Measurements from ENCODE around the gene RAB6B.

RAB6B gene

DNA sequence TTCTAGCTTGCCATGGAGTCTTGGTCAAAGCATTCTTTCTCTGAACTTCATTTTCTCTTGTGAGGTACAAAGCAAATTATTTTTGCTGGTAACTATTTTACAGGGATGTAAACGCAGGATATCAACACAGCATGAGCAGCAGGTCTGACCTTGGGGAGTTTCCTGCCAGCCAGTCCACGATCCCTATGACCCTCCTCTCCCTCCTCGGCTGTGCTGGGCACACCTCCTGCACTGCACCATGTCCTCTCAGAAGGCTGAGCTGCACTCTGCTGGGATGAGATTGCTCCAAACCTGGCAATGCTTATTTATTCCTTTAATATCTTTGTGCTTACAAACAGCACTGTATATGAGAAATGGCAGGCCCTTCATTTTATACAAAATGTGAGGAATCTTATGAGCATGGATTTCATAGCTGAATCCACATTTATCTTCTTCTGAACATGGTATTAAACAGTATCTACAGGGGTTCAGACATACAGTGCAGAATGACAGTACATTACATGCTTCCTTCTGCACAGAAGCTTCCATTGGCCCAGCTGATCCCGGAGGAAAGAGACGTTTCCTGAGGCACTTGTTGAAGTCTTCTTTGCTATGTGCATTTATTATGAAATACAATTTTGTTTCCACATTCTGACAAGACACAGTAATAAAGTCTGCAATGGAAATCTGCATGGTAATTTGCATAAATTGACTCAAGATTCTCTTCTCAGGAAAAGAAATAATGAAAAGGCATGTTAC lies 41.2 kb downstream of the RAB6B start:
- no peak for DNase-seq

DNA sequence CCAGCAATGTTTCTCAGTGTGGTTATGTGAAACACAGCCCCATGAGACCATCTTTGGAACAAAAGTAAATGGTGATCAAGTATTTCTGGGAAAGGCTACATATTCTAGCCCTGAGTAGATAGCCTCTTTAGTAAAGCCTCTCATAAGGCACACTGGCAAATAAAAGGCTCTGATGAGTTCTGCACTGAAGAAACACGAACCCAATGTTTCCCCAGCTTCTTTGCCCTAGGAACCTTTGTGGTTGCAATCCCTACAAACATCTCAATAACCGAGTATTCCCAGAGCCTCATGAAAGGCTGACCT lies 41.8 kb downstream of the RAB6B start:
- DNase-seq: no peak

DNA sequence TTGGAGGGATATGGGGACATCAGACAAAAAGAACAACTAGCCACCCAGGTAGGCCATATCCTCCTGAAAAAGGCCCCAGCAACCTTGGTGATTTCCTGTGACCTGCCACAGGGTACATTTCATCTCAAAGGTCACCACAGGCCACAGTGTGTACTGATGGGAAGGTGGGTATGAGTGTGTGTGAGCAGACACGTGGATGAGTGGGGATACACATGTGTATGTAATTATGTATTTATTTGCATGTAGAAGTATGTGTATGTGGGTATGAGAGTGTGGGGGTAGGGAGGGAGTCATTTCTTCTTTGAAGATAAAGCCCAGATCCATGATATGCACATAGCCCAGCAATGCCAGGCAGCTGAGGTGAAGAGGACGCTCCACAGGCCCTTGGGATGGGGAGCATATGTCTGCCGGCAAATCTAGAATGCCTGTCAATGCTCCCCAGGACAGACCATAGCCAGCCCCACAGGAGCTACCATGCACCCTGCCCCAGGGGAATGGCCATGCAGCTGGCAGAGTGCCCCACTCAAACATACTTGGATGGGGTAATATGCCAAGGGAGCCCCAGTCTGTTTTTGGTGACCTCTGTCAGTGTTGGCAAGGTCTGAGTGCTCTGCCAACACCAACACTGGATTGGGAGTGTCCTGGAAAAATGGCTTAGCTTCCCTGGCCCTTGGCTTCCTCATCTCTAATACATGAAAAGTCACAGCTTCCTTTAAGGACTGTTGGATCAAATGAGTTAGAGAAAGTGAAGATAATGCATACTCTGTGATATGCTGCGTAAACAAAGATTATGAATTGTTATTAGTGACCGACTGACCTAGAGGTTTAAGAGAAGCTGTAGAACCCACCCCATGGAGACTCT lies 42.4 kb downstream of the RAB6B start:
- DNase-seq: no peak

DNA sequence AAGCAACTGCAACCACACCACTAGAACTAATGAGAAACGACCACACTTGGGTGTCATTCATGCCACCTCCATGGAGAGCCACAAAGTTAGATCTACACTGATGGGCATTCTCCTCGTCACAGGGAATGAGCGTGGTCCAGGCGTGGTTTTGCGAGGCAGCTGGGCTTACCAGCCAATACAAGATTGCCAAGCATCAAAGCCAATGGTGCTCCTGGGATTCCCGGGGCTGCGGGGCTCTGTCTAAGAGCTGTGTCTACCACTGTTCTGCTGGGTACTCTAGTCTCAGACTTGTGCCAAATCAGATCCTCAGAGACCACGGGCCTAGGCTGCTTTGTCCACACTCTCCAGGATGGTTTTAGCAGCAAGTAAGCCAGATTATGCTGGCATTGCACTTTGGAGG lies 43.8 kb downstream of the RAB6B start:
- DNase-seq: no peak

DNA sequence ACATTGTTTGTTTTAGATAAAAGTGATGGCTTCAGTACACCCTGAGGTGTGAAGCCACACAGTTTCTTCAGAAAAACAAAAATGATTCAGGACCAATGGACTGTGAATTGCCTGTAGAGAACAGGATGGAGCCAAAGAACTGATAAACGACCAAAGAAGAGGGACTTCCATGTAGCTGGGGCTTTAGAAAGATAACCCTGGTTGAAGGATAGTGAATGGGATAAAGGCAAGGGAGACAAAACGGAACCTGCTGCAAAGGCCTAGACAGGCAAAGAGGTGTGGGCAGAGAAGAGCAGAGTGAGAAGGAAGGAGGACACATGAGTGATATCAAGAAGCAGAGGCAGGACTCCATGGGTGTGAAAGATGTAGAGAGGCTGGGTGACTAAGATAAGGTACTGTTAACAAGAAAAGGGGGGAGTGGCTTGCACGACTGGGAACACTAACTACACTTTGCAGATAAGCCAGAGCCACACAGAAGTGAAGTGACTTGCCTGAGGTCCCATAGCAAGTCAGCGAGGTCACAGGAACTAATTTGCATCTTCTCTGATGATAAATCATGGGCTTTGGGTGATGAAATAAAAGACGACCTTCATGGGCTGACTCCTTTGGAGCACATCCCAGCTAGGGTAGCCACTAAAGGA lies 44.3 kb downstream of the RAB6B start:
- DNase-seq: no peak

DNA sequence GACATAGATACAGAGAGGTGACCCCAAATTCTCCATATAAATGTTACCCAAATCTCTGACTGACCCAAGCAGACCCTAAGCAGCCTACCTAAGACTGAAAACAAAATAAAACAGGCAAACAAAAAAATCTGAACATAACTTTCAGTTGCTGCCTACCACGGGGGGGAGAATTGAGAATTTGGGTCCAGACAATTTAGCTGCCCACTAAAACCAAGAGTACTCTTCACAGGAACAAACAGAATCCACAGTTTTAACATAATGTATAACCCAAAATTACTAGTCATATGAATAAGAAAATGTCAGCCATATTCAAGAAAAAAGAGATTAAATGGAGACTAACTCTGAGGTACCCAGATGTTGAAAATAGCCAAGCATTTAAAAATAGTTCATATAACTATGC lies 45.6 kb downstream of the RAB6B start:
- DNase-seq: no peak

DNA sequence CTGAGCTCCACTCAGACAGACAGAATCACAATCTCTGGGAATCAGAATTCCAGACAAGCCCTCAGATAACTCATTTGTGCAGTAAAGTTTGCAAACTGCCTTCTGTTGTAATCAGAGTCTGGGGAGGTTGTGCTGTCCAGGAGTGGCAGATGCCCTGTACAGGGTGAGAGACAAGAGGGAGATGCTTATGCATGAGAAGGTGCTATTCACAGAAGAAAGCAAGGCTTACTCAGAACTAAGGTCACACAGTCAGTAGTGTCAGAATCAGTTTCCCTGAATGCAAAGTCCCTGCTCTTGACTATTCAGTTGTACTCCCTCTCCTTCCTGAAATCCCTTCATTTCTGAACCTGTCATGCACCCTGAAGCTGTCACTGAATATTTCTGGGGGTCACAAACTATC lies 46.3 kb downstream of the RAB6B start:
- no peak for DNase-seq

DNA sequence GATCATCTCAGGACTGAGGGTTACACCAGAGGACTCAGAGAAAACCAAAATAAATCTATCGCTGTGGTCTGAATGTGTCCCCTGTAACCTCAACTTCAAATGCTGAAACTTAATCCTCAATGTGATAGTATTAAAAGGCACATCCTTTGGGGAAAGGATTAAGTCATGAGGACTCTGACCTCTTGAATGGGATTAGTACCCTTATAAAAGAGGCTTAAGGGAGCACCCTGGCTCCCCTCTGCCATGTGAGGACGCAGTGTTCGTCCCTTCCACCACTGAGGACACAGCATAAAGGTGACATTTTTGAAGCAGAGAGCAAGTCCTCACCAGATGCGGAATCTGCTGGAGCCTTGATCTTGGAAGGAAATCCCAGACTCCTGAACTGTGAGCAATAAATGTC lies 50.6 kb downstream of the RAB6B start:
- no peak for DNase-seq

DNA sequence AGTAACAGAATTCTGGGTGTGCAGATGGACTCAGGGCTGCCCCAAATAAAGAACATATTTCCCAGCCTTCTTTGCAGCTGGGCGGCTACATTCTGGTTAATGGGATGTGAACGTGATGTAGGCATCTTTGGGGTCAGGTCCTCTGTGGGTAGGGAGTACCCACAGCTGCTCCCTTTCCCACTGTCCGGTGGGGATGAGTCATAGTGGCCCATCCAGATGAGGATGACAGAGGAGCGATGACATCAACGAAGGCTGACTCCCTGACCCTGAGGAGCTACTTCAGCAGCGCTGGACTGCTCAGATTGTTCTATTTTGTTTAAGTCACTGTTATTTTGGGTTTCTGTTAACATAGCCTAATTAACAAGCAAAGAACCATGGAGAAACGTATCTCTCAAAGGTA lies 52.0 kb downstream of the RAB6B start:
- no peak for DNase-seq

DNA sequence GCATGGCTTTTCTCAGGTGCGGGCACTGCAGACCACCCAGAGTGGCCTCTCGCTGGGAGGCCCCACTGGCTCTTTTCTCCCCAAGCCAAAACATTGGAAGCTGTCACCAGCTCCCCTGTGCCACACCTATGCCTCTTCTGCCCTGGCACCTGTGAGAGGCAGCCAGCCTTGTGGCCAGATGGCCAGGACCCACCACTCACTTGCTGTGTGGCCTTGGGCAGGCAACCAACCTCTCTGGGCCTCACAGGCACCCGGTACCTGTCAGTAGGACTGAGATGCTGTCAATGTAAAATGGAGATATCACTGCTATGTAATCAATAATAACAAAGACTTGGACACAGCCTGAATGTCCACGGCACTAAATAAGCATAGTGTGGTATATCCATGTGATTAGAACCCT lies 53.5 kb downstream of the RAB6B start:
- DNase-seq: no peak

DNA sequence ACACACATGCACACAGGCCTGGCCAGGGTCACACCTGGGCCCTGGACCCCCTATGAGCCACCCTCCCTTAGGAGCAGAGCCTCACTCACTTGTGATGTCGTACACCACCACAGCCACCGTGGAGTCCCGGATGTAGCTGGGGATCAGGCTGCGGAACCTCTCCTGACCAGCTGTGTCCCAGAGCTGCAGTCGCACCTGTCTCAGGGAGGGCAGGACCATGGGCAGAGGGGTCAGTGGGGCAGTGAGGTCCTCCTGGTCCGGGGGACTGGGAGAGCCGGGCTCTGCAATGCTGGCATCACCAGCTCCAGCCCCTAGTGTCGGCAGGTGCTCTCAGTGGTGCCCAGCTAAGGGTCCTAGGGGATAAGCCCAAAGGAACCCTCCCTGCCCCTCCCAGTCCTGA lies 54.5 kb downstream of the RAB6B start:
- no peak for DNase-seq

DNA sequence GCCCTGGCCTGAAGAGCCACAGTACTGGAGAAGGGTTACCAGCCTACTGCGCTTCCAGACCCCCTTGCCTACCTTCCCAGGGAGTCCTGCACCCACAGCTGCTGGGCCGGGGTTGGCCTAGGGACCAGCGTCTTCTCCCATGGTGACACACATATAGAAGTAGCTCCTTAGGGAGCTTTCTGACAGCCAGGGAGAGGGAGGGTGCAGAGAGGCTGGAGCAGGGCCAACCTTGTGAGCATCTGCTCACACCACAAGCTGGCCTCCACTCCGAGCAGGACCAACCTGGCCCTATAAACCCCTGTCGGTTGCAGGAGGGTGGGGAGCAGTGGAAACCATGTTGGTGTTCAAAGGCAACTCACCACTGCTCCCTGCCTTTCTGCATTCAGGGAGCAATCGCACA lies 54.9 kb downstream of the RAB6B start:
- DNase-seq: no peak

DNA sequence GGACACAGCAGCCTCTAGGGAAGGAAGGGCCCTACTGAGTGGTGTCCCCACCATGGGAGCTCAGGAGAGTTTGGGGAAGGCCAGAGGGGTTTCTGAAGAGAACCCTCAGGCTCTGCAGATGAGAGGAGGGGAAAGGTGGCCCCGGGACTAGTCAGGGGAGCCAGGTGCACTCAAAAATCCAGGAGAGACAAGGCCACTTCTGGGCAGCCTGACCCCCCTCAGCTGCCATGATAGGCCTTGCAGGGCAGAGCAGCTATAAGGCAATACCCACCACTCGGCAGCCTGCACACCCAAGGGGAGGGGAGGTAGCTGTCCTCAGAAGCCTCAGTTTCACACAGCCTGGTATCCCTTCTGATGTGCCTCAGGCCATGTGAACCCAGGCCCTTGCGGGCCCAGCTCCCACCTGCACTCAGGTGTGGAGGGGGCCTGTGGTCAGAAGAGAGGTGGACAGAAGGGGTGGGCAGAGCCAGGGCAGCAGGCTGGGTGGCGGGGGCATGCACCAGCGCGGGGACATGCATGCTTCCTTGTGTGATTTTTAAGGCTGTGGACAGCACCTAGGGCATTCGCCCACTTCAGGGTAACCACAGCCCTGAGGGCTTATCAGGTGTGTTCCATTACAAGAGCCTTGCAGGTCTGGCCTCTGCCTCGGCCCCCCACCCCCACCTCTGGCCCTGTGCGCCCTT lies 55.5 kb downstream of the RAB6B start:
- DNase-seq: no peak

DNA sequence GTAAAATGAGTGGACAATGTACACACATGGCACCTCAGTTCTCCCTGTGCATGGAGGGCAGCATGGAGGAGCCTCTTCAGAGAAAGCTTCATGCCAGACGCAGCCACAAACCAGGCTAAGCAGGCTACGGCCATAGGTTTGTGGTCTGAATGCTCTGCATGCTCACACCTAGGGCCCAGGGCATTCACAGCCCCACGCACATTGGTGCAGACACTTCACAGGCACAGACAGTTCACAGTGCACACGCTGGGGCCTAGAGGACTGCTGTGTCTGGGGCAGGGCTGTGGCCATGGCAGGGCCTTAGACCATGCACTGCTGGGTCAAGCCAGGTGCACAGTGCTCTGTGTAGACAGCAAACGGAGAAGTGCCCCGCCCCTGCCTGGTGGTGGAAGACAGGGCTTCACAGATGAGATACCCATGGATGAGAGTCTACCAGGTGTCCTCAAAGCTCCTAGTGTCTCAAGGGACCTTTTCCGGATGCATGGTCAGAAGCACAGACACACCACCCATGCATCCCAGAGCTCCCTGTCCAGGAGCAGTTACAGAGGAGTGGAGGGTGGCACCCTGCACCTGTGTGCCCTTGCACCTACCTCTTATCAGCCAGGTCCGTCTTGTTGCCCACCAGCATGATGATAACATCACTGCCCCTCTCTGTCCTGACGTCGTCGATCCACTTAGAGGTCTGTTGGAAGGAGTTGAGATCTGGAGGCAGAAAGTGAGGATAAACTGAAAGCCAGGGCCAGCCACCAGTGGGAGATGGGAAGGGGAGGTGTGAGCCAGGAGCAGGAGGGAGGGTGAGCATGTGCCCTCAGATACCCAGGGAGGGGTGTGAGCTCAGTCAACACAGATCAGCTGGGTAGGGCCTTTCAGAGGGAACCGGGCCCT lies 56.5 kb downstream of the RAB6B start:
- DNase-seq: no peak

DNA sequence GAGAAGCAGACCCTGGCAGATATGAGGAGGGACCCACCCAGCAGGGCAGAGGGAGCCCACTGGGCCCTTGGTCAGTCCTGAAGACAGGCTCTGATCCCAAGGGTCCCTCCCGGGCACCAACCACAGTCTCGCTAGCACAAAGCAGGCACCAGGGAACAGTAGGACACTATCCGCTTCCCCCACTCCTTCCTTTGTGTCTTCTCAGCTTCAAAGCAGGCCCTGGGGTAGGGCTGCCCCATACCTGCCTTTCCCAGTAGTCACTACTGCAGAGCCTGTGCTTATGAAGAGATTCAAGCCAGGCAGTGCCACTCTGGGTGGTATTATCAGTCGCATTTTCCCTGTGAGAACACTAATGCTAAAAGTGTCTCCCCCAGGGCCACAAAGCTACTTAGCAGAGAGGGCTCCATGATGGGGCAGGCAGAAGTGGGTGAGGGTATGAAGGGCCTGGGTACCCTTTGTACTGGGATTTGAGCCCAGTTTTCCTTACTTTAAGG lies 57.3 kb downstream of the RAB6B start:
- DNase-seq: no peak

DNA sequence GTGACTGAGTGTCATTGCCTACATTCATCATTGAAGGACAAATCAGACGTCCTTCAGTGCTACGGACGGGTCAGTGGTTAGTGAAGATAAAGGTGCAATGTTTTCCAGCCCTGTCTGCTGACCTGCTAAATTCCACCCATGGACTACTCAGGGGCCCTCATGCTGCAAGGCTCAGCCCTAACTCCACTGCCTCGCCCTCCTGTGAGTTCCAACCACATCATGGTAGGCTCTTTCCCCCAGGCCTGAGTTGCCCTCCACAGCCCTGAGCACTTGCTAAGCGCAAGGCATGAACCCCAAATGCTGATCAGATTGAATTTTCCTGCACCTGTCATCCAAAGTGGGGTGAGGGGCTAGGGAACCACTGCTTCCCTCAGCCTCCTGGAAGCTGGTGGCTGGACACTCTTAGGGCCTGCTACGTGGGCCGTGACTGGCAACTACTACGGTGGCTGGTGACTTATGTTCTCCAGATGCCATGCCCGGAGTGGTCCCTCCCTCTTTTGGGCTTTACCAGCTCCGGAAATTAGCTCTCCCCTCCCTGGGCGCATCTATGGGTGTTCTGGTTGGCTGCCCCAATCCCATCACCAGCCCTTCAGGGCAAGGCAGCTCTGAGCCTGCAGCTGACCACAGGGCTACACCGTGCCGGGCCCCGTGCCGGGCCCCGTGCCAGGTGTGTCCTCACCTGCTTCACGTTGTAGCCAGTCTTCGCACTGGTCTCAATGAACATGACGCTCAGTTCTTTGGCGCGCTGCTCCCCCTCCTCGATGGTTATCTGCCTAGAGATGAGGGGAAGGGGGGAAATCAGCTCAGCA lies 58.0 kb downstream of the RAB6B start:
- no peak for DNase-seq

DNA sequence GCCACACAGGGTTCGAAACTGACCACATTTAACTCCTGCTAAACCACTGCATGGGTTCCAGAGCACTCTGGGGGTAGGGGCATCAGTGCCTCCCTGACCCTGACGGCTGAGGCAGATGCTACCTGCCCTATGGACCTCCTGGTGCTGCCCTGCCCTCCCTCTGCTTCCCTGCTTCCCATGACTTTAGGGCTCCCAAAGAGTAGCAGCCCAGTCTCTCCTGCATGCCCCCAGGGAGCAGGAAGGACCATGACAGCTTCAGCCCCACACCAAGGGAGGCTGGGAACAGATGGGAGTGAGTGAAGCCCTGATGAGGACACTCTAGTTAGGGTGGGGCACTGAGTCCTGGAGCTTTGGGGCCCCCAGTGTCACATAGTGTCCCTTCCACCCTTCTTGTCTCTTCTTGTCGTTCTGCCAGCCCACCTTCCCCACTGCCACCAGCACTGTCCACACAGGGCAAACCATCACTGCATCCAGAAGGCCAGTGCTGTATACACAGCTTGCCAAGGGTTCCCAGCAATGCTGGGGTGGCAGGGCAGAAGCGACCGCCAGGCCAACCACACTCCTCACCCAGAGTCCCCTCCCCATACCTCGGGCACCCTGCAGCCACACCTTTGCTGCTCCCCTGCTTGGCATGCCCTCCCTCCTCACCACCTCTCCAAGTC lies 59.1 kb downstream of the RAB6B start:
- DNase-seq: no peak

DNA sequence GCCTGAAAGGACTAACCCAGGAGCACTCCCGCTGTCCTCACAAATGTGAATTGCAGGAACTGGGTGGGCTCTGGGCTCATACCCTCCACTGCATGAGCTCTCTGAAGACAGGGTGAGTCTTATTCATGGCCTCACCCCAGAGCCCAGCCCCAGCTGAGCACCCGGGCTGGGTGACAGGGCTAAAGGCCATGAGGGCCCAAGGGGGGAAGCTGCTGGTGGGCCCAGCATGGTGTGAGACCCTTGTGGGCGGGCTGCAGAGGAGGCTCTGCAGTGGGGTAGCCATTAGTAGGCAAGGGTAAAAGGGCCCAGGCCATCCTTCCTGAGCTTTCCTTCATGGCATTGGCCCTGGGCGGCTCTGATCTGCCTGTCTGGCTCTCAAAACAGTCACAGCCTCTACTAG lies 59.7 kb downstream of the RAB6B start:
- DNase-seq: no peak

DNA sequence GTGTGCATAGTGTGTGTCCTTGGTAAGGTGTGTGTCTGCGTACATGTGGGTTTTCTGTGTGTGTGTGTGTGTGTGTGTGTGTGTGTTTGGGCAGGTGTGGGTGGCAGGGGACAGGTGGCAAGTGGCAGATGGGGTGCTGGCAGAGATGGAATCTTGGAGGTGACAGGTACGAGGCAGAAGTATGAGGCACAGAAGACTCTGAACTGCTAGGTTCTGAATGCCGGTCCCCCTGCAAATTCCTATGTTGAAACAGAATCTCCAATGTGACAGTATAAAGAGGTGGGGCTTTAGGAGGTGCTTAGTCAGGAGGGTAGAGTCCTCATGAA lies 60.3 kb downstream of the RAB6B start:
- DNase-seq: no peak

DNA sequence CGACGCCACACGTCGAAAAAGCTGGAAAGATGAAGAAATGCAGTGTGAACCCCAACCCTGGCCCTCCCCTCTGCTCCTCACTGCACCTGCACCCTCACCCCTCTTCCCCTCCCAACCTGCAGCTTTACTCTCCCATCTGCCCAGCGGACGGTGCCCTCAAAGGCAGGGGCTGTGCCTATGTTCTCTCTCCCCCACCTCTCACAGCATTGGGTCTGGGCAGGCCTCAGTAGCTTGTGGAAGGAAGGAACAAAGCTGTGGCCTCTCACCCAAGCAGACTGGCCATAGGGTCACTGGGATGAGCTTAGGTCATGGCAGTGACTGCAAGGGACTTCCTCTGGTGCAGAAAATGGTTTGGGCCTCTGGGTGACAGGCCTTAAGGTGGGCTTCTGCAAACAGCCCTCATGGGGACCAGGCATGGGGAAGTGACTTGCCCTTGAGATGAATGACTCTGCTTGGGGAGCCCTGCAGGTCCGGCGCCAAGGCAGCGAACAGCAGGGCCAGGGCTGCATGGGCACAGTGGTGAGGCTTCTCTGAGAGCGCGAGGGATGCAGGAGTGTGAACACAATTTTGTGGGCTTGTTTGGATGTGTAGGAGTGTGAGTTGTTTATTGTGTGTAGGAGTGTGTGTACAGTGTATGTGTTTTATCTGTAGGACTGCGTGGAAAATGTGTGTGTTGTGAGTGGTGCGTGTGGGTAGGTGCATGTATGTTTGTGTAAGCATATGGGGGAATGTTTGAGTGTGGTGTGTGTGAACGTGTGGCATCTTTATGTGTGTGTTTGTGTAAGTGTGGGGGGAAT lies 60.9 kb downstream of the RAB6B start:
- DNase-seq: no peak

Data from RPMI8226 (cell line).